Activated CD4-positive, alpha-beta T cell treated with anti-CD3 and anti-CD28 coated beads, Interleukin-2, amount 50 U/mL, for 1 hour (primary cell): ENCODE measurements around the gene FREY1.
A peak's percentile ranks its signal among the peaks of the same experiment; 100 is the strongest.

ENCODE experiments used
- DNase-seq: peaks from one replicate; pipeline ENCODE4 v3.0.0-alpha.2; 2020

Gene FREY1

DNA sequence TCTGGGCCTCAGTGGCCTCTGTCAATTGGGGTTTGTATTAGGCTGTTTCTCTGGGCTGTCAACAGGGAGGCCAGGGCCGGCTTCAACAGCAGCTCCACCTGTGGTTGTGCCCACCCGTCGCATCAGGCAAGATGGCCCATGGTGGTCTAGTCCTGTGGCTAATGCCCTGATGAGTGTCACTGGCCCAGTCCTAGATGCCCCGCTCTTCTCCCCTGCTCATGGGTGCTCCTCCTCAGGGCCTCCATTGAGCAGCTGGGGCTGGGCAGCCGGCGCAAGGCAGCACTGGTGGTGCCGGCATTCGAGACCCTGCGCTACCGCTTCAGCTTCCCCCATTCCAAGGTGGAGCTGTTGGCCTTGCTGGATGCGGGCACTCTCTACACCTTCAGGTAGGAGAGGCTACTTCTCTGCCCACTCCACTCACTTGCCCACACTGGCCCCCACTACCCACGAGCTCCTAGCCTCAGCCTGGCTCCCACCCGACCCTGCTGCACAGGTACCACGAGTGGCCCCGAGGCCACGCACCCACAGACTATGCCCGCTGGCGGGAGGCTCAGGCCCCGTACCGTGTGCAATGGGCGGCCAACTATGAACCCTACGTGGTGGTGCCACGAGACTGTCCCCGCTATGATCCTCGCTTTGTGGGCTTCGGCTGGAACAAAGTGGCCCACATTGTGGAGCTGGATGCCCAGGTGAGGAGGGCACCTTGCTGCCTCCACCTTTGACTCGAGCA is 20.8 kb upstream of the FREY1 start:
- DNase-seq = no peak

DNA sequence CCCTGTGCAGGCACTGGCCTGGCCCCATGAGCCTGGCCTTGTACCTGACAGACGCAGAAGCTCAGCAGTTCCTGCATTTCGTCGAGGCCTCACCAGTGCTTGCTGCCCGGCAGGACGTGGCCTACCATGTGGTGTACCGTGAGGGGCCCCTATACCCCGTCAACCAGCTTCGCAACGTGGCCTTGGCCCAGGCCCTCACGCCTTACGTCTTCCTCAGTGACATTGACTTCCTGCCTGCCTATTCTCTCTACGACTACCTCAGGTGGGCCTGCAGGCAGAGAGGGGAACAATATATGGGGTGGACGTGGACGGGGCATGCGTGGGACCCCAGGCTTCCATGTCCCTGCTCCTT is 20.2 kb upstream of the FREY1 start:
- no peak for DNase-seq

DNA sequence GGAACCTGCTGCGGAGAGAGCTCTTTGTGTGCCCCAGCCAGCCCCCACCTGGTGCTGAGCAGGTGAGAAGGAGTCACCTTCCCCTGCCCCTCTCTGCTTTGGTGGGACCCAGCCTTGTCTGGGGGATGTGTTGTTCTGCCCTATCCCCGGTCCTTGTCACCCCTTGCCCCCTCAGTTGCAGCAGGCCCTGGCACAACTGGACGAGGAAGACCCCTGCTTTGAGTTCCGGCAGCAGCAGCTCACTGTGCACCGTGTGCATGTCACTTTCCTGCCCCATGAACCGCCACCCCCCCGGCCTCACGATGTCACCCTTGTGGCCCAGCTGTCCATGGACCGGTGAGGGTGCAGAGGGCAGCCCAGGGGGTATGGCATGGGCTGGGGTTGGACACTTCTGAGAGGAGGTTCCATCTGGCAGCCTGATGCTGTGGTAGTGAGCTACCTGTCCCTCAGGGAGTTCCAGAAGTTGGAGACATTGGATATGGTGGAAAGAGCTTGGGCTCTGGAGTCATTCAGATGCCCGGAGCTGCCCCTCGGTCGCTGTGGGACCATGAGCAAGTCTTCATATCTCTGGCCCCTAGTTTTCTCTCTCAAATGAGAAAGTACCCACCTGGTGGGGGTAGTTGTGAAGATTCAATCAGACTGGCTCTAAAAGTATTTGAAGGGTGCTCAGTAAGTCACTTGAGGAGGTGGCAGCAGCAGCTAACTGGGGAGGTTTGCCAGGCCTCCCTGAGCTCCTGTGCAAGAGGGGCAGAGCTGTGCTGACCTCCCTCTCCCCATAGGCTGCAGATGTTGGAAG is 19.7 kb upstream of the FREY1 start:
- DNase-seq = no peak

DNA sequence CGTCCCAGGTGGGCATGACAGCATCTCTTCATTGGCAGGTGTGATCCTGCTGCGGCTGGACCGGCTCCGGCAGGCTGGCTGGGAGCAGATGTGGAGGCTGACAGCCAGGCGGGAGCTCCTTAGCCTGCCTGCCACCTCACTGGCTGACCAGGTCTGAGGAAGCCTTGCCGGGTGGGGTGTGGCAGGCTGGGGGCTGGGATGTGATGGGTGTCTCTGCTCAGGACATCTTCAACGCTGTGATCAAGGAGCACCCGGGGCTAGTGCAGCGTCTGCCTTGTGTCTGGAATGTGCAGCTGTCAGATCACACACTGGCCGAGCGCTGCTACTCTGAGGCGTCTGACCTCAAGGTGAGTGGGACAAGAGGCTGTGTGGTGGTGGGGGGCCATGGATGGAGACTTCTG is 18.9 kb upstream of the FREY1 start:
- no peak for DNase-seq

DNA sequence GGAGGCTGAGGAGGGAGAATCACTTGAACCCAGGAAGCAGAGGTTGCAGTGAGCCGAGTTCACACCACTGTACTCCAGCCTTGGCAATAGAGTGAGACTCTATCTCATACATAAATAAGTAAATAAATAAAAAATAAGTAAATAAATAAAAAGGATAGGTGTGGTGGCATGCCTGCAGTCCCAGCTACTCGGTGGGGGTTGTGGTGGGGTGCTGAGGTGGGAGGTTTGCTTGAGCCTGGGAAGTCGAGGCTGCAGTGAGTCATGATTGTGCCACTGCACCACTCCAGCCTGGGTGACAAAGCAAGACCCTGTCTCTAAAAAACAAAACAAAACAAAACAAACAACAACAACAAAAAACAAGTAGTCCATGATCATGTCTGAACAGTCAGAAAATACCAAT is 18.5 kb upstream of the FREY1 start:
- DNase-seq = no peak

DNA sequence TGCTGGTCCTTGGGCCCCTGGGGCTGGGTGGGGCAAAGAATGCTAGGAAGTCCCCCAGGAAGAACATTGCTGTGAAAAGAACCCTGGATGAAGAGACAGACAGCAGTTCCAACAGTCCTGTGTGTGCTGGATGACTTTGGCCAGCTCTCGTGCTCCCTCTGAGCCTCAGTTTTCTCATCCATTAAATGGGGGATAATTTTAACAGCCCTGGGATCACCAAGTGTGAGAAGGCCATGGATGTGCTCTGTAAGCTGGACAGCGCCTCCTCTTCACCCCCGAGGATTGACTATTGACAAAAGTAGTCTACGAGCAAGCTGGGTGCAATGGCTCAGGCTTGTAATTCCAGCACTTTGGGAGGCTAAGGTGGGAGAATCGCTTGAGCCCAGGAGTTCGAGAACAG is 17.9 kb upstream of the FREY1 start:
- no peak for DNase-seq

DNA sequence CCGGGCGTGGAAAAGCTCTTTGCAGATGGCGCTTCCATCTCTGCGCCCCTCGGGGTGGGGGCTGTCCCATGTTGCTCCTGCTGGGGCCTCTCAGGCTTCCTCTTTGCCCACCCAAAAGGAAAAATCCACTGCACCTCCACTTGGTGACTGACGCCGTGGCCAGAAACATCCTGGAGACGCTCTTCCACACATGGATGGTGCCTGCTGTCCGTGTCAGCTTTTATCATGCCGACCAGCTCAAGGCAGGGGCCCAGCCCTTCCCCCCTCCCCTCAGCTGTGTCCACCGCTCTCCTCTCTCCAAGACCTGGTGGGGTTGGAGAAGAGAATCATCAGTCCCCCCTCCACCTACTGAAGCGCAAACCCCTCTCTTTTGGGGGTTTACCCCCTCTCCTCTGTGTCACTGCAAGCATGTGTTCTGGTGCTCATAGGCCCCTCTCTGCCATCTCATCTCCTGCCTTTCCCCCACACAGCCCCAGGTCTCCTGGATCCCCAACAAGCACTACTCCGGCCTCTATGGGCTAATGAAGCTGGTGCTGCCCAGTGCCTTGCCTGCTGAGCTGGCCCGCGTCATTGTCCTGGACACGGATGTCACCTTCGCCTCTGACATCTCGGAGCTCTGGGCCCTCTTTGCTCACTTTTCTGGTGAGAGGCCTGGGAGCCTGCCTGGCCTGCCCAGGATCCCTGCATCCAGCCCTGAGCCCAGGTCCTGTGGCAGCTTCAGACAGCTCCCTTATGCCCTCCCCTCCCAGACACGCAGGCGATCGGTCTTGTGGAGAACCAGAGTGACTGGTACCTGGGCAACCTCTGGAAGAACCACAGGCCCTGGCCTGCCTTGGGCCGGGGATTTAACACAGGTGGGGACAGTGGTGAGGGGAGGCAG is 17.2 kb upstream of the FREY1 start:
- DNase-seq = no peak

DNA sequence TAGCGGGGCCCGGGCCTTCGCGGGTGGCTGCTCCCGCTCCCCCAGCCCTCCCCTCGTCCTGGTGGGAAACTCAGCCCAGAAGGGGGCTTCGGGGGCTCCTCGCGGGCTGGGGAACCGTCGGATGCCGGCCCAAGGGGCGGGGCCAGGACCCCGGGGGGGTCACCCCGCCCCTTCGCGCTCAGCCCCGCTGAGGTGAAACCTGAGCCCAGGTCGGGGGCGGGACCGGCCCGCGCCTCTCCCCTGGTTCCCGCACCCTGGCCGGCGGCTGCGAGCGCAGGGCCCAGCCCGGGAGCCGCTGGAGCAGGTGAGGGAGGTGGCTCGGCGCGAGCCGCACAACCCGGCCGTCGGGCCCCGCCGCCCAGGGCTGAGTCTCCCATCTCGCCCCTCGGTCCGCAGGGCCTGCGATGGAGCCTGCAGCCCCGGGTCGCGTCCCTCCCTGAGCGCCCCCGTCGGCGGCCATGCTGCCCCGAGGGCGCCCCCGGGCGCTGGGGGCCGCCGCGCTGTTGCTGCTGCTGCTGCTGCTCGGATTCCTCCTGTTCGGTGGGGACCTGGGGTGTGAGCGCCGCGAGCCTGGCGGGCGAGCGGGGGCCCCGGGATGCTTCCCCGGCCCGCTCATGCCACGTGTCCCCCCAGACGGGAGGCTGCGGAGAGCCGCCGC is 15.5 kb upstream of the FREY1 start, which contains the start of gene LARGE2:
Gene LARGE2, plus strand, starts transcription at position 232 of the 658 bp plus-strand sequence. Its CDS starts 227 bp downstream, at position 459.
- no peak for DNase-seq

DNA sequence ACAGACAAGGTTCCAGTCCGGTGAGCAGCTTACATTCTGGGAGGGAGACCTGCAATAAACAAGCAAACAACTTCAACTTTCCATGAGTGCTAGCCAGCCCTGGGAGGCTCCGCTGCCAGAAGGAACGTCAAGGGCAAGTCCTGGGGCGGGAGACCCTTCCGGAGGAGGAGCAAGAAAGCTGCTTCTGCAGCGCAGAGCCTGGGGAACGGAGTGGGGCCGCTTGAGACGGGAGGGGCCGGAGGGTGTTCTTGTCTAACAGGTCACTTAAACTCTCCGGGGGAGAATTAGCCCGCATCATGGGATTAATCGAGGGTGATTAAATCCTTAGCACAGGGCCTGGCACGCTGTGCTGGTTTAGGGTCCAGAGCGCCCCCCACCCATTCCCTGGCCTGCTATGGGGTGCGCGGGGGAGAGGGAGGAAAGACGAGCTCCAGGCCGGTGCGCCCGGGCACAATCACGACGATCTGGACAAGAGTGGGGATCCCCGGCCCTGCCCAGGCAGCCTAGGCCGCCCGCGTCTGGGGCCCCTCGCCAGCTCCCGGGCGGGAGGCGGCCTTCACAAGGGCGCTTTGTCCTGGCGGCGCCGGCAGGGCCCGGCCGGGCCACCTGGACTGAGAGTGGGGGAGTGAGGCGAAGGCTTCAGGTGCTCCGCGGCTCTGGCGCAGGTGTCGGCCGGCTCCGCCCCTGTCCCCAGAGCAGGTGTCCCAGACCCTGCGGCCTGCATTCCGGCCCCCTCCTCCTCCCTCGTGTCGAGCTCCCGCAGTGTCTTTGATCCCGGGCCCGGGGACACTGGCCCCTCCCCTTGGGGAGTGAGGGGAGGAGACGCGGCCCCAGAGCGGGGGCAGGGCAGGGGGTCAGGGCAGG is 14.7 kb upstream of the FREY1 start:
- DNase-seq = no peak

DNA sequence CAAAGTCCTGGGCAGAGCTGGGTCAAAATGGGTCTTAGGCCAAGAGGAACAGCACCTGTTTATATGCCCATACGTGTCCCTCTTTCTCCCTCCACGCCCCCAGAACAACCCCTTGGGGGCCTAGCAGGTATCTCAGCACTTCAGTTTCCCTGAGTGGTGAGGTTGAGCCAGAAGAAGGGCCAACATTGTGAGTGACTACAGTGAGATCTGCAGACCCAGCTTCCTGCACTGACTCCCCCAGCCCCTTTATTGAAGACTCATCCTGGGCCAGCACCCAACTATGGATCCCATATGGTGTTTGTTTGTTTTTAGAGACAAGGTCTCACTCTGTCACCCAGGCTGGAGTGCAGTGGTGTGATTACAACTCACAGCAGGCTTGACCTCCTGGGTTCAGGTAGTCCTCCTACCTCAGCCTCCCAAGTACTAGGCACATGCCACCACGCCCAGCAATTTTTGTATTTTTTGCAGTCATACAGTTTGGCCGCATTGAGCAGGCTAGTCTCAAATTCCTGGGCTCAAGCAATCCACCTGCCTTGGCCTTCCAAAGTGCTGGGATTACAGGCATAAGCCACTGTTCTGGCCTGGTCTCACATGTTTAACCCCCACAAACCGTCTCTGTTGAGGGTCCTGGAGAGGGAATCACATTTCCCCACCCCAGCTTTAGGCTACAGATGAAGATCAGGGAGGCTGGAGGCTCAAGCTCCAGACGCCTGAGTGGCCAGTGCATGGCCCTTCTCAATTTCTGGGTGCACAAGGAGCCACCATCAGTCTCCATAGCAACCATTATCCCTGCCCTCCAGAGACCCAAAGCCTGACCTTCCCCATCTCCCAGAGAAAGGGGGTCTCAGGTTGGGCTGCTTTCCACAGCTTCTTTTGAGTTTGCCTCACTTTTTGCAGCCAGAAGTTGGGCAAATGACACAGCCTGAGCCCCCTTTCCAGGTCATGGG is 13.7 kb upstream of the FREY1 start:
- no peak for DNase-seq

DNA sequence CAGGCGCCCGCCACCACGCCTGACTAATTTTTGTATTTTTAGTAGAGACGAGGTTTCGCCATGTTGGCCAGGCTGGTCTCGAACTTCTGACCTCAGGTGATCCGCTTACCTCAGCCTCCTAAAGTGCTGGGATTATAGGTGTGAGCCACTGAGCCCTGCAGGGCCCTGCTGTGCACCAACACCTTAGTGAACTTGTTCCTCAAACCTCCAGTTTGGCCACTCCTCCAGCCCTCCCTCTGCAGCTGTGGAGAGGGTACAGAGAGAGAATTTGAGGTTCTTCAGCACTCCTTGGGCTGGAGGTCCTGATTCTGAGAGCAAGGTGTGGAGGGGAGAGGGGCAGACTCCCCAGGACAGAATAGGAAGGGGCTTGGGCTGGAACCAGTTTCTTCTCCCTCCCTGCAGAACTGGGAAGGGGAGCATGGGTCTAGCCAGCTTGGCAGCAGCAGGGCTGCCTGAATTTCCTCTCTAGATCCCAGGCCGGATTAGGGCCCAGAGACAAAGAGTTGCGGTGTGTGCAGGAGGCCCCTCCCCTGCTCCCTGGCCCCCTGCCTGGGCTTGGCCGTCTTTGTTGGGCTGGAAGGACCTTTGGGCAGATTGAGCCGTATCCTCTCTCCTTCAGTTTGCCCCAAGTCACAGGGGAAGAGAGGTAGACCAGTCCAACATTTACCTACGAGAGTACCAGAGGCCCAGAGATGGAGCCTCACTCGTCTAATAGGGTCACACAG is 12.9 kb upstream of the FREY1 start:
- DNase-seq = no peak

DNA sequence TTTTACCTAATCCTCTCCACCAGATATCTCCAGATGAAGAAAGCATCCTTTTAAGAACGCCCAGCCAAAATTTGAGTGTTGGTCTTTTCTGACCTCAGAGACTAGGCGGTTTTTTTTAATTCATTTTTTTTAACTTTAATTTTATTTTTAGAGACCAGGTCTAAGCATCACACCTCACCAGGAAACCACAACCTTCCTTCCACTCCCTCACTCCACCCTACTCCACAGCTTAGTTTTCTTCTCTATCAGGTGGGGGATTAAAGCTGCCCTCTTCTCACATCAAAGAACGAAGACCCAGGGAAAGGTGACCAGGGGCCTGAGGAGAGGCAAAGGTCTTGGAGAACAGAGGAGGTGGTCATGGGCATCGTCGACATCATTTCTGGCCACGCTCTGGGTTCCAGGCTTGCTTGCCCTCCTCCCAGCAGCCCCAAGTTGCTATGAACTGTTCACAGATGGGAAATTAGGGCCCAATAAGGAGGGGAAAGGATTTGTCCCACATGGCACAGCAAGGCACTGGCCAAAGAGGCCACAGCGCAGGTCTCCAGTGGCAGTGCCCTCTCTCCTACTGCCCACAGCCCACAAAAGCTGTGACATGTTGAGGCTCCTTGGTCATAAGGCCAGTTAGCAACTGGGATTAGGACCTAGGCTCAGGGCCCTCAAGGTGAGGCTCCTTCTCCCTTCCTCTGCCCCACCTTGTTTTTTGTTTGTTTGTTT is 12.0 kb upstream of the FREY1 start:
- DNase-seq = no peak

DNA sequence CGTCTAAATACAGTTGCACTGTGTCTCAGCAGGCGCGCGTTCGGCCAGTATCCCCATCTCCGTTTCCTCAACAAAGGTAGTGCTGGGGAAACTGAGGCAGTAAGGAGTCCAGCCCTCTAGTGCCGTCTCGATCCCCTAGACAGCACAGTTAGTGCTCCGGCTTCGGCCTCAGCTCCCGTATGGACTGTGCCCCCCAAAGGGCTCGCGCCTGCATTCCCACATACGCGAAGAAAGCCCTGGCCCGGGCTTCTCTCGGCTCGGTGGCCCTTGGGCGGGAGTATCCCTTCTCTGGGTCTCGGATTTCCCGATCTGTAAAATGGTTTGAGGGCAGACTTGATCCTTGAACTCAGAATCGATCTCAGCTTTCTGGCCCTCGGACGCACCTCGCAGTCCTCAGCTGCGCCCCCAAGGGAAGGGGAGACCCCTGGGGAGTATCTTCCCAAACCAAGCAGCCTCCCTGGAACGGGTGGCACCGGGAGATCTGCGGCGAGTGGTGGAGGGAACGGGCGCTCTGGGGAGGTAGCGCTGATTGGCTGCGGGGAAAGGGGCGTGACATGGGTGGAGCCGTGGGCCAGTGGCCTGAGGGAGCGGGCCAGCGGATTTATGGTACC is 11.4 kb upstream of the FREY1 start:
- peak; percentile 42 for DNase-seq

DNA sequence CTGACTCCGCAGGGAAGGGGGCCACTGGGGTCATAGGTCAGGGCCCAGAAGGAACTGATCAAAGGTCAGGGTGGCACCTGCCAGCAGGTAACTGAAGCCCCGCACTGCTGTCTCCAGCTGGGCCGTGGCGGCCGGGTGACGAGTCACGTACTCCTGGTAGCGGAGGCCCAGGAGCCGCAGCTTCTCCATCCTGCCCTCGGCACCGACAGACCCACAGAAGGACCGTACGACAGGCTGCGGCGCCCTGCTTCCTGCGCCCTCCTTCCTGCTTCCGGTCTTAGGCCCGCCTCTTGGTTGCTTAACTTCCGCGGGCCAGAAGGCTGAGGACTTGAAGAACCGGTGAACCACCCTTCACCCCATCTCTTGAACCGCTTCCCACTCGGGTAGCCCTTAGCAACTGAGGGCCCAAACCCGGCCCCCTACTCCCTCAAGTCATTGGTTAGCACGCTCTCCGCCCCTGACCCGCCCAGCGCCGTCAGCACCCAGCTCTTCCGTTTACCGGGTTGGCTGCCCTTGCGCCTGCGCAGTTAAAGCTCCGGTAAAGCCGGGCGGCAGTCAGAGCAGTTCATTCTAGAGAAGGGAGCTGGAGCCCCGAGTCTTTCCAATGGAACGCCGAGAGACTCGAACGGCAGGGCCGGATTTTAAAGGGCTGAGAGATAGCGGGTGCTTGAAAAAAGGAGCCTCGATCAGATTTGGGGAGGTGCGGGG is 10.7 kb upstream of the FREY1 start, which contains the start of gene PEX16:
Gene PEX16, minus strand, starts transcription at position 255 of the 708 bp plus-strand sequence. Its CDS starts 66 bp downstream, at position 189.
- peak; percentile 92 for DNase-seq

DNA sequence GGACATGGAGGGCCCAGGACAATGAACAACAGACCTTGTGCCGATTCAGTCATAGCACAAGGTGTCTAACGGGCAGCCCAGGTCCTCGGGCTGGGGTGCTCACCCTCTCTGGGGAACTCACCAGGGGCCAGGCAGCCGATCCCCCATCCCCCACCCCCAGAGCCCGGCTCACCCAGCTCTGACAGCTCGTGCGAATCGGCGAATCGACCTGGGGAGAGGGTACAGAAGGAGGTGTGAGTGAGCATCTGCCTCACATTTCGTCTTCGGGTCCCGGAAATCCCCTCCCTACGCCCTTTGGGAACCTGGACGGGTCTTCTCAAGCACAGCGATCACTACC is 10.2 kb upstream of the FREY1 start:
- no peak for DNase-seq

DNA sequence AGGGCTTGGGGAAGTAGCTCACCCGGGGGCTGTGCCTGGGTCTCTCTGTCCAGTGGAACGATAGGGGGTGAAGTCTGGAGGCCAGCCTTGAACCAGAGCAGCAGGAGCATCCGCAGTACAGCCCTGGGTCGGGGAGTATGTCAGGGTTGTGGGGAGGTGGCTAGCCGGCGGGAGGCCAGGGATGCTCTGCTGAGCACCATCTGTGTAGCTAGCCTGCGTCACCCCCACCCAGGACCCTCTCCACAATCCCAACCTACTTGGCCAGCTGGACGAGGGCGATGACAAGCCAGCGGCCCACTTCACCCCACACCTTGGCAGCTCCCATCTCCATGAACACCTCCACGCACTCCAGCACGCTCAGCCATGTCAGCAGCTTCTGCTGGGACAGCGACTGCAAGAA is 8.4 kb upstream of the FREY1 start:
- DNase-seq = no peak

DNA sequence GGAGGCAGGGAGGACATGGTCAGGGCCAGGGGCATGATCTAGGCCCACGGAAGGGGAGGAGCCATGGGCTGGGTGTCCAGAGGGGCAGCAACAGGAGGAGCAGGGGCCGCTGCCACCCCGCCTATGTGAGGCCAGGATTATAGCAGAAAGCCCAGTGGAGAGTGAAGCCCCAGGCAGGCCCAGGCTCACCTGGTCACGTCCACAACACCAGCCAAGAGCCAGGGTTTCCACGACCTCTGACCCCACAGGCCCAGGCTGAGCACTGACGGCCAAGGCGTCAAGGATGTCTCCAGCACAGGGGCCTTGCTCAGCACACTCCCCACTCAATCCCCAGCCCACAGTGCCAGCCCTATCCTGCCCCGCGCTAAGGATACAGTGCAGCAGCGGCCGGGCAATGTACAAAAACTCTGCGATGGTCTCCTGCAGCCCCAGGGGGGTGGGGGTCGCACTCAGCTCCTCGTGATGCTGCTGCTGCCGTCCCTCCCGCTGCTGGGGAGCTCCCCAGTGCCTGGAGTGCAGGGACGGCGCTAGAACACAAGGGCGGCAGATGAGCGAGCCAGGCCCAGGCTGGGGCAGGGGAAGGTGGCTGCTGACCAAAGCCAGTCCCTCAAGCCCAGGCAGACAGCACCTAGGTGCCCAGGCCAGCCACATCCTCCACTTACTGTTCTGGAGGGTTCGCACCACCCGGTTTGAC is 7.0 kb upstream of the FREY1 start:
- no peak for DNase-seq

DNA sequence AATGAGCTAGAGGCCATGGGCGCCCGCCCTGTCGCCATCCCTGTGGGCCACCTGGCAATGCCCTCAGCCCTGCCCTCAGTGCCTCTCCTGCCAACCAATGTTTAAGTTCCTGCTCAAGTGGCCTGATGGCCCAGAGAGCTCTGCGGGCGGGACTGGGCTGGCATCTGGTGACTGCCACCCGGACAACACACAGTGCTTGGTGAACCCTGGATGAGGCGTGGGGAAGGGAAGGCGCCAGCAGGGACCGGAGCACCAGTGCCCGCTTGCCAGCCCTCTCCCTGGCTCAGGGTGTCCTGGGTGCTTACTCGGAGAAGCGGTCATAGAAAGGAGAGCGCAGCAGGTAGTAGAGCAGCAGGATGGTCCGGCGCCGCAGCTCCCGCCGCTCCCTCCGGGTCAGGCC is 6.4 kb upstream of the FREY1 start:
- DNase-seq = no peak
